HG03432 (cell line): Measurements from ENCODE around the gene NTSR2.

ENCODE experiments used
- ATAC-seq: cut with Tn5 transposase; IDR thresholded peaks from one replicate; pipeline ENCODE4 v1.9.1; 2021; ENCODE audit warnings: mild to moderate bottlenecking, moderate library complexity; ENCODE audit not compliant: unreplicated experiment

Gene NTSR2

GRCh38 chr2:11699686-11700670 is 30.0 kb upstream of the NTSR2 start:
- no peak for ATAC-seq

DNA sequence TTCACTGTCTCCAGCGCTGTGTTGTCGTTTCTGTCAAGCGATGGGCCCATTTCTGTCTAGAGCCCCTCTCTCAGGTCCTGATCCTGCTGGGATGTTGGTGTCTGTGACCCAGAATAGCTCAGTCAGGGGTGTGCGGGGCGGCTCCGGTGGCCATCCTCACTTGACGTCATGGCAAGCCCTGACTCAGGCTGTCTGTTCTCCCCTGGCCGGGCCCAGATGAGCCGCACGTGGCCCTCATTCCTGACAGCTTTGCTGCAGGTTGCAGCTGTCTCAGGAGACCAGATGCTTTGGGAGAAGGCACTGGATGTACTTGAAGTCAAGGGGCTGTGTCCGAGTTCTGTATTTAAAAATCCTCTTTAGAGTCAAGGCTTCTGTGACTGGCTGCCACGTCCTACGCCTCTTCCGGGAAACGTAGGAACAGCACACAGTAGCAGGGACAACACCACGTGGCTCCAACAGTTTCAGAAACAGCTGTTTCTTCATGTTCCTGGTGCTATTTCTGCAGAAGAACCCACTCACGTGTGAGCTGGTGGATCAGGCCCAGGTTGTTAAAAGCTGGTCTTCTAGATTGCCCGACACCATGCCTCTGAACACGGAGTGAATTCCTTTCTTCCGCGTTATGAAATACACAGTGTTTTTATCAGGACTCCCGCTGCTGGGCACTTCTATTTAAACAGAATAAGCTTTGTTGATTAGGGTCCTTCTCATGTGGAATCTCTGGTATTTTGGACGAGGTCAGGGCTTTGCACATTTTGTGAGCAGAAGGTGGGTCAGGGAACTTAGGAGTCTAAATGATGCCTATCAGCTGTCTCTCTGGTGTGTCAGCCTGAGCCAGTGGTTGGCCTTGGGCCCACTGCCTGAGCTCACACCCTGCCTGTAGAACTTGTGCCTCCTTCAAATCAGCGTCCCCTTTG is 28.3 kb upstream of the NTSR2 start:
- no peak for ATAC-seq

DNA sequence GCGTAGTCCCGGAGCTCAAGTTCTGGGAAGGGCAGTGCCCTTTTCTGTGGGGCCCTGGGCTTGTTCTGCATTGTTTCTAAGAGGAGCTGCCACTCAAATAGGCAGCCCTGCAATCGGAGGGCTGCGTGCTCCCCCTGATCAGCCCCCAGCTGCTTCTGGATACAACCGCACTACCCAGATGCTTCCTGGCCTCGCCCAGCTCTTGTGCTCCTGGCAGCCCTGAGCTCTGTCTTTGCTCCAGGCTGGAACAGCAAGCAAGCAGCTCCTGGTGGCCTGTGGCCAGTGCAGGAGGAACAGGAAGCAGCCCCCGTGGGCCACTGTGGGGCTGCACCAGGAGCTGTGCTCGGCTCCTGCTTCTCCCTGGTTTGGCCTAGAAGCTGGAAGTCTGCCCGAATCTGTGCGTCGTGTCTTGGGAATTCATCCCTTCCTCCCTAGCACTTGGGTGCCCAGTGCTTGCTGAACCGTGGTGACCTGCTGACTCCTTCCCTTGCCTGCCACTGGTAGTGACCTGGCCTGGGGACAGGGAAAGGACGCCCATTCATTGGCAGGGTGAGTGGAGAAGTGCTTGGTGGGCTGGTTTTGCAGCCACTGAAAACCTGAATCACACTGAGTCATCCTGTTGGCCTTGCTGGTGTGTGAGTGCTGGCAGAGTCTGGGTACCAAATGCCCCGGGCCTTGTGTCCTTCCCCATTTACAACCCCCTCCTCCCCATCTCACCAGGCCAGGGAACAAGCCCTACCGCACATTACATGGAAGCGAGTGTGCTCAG is 27.3 kb upstream of the NTSR2 start:
- no peak for ATAC-seq

DNA sequence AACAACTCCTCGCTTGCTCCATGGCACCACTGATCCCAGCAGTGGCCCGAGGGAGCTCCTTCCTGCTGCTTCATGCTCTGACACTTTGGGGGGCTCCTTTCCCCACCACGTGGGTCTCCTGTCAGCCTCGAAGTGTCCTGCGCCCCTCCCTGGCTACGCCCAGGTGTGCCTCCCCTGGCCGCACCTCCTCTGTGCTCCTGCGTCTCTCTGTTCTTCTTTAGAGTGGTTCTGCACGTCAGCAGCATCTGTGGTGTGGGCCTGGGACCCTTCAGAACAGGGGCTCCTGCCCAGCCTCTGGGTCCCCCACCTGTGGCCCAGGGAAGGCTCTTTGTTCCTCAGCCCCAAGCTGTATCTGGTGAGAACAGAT is 26.7 kb upstream of the NTSR2 start:
- ATAC-seq = no peak

DNA sequence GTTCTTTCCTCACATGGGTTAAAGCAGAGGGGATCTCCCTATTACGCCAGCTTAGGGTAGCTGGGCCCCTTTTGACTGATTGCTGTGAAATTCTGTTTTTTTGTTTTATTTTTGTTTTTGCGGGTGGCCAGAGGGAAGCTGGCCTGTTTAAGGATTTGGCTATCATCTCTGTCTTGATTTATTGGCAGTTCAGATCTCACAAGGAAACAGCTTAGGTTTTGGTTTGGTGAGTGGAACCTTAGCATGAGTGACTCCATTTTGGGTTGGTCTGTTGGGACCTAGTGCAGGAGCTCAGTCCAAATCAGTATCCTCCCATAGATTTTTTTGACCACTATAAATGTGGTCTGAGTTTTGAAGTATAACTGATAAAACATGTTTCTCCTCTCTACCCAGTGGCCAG is 25.6 kb upstream of the NTSR2 start:
- no peak for ATAC-seq

GRCh38 chr2:11692966-11693521 is 23.0 kb upstream of the NTSR2 start:
- ATAC-seq = peak; percentile 76

GRCh38 chr2:11691076-11691660 is 21.2 kb upstream of the NTSR2 start:
- ATAC-seq = no peak

DNA sequence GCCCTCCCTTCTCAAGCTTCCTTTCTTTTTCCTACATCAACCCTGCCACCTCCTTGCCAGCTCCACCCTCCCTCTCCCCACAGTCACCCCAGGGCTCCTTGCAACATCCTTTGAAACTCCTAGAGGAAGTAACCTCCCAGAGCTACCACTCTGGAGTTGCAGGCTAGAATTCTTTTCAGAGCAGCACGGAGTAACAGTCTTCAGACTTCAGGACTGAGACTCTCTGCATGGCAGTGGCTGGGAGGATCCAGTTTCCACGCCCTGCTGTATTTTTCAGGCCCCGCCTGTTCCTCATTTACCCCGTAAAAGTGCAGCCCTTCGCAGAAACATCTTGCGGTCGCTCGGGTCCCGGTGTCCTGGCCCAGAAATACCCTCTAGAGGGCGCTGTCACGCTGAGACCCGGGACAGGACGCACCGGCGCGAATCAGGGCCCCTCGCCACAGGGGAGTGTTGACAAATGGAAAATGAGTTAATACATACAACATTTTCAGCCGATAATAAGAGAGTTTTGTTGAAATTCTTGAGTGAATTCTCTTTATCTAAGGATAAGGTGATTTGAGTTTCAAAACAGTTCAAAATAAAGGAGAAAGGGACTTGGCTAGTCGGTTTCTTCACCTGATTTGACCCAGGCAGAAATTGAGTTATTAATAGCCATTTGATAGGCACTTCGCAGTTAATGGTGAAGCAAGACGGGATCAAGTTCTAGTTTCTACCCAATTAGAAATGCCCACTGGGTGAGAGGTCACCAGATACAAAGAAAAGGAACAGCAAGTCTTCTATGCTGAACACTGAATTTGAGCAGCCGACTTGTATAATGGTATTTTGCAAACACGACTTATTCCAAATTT is 18.5 kb upstream of the NTSR2 start:
- peak; percentile 87 for ATAC-seq

DNA sequence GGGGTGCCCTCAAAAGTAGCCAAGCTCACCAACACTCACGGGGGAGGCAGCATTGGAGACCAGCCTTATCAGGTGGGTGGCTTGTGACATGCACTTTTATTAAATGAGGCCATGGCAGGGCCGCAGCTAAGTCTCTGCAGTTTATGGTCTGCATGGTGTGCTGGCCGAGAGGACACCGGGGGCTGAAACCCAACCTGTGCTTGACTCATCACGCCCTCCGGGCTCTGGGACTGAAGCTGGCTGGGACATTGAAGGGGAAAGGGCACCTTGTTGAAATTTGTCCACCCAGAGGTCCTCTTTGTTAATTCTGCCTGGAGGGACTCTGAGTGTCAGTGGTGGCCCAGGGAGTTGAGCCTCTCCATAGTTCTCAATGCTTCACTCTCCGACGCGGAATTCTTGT is 17.7 kb upstream of the NTSR2 start:
- ATAC-seq = no peak

DNA sequence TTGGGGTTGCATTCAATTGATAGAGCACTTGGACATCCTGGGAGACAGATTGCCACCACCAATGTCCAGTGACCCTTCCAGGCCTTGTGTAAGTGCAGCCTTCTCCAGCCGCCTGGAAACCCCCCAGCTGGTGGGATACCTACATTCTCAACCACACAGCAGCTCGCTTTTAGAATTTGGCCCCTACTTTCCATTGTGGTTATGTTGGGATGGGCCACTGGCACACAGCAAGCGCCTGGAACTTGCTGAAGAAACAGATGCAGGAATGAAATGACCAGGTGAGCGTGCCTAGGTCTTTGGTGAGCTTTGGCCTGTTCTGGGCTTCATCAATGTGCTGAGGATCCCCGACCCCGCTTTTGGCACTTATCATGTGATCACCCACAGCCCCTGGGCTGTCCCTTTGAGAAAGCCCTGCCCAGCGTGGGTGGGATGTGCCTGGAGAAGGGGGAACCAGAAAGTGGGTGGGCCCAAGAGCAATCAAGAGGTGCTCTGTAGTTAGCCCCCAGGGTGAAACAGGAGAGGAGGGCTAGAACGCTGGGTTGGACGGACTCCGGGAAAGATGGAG is 16.0 kb upstream of the NTSR2 start:
- ATAC-seq = no peak

DNA sequence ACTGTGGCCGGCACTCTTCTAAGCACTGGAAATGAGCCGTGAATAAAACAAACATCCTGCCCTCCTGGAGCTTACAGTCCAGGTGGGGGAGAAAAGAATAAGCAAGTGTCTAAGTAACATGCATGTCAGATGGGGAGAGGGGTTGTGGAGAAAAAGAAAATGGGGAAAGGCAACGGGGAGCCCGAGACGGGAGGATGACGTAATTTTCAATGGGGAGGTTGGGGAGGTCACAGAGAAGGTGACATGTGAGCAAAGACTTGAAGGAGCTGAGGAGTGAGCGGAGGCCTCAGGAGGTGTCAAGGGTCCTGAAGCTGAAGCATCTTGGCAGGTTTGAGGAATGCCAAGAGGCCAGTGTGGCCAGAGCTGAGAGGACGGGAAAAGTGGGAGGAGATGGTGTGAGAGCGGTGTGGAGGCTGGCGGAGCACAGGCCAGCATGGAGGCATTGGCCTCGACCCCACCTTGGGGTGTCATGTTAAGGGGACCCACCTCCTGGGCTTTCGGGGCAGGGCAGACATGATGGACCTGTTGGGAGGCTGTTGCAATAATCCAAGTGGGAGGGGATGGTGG is 15.0 kb upstream of the NTSR2 start:
- no peak for ATAC-seq

DNA sequence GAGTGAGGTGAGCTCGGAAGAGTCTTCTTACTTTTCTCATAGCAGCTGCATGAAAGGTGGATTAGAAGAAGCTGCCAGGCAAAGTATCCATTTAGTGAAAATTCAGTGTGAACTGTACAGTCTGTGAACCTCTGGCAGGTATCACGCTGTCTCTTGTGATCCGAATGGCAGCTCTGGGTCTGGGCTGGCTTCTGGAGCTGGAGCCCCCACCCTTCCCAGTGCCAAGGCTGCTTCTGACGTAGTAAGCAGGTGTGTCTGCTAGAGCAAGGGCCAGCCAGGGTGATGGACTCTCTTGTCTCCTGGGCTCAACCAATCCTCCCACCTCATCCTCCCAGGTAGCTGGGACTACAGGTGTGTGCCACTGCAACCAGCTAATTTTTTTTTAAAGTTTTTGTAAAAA is 14.0 kb upstream of the NTSR2 start:
- ATAC-seq = no peak

- ATAC-seq = no peak
Measured at GRCh38 chr2:11683476-11683875, 13.5 kb upstream of the NTSR2 start.

DNA sequence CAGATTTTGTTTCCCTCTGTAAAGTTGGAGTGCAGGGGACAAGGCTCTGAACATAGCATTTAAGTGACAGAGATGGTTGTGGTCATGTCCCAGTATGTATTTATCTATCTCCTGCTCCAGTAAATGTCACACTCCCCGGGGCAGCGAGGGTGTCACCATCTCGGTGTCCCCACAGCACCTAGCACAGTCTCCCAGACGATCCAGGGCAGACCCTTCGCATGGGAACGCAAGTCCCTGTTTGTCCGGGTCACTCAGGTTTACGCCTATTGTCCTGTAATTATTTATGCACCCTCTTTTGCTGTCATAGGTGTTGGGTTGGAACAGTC is 12.6 kb upstream of the NTSR2 start:
- no peak for ATAC-seq

DNA sequence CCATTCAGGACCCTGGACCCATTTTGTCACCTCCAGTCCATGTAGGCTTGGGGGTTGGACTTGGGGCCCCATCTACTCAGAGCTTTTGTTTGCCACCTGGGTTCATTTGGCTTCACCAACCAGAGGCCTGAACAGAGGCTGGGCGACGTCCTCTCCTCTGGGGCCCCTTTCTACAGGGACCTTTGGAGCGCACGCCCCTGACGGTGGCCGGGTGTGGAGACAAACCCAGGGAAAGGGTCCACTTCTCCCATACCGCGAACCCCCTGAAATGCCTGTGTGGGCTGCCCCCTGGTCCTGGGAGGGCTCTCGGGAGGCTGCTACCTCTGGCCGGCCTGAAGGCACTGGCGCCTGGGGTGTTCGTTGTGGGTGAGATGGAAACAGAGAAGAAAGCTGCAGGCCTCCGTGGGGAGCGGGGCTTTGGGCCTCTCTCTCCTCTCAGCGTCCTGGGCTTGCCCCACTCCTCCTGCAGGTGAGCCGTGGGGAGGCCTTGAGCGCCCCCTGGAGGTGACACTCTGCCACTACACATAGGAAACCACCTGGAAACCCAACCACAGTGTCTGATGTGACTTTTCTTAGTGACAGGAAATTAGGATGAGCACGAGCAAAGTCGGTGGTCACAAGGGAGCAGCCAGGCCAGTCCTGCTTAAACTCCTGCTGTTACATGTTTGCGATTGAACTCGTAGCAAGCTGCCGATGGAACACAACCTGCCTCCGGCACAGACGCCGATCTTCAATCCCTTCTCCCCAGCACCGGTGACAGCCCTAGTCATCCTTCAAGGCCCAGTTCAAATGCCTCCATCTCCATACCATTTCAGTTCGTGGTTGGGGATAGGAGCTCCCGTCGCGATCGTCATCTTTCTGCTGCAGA is 12.0 kb upstream of the NTSR2 start:
- peak; percentile 51 for ATAC-seq

- no peak for ATAC-seq
Measured at GRCh38 chr2:11680901-11681721, 11.1 kb upstream of the NTSR2 start.
